ENCODE results near the gene N4BP2. TPM values are rescaled to one million over a fixed set of nuclear protein-coding genes. Genes with fewer than 3 reads are reported as not detected.
"Not testable (repeated sequence)": the region's sequence is repeated elsewhere in the genome, so short reads cannot be mapped to it uniquely, and the experiment has no call there.

N4BP2 gene
- polyA plus RNA-seq, 1 experiment, result 5.7 TPM

GRCh38 chr4:40122941-40123340 lies 66.3 kb downstream of the N4BP2 start:
- Histone ChIP-seq H3K4me3 (ENCODE audit: low read depth, low read length) (no peak overlapping the region), H3K27me3 (ENCODE audit: control insufficient read depth, insufficient read depth, low read length) (no peaks in the 10 kb centered on the region), H3K9me3 (ENCODE audit: control insufficient read depth, insufficient read depth, low read length) (no peaks in the 10 kb centered on the region), H3K27ac (ENCODE audit: low read depth, low read length) (no peak overlapping the region)
- ChIA-PET CTCF (no interaction called here), POLR2A (no interaction called here)
- TF ChIP-seq CTCF (IDR thresholded peaks at IDR 0.05; ENCODE audit: low read depth, low read length), result no peak
- DNase-seq (ENCODE audit: low read depth, low spot score), result no peak

- no peak overlapping the region for H3K4me3 ChIP-seq (ENCODE audit: low read depth, low read length)
- no peak for DNase-seq (ENCODE audit: low read depth, low spot score)
- ChIA-PET POLR2A (no interaction called here), CTCF (interaction anchor here (0.6 kb wide), 1 partner anchor 19 kb away, joined by 4 read pairs; no protein-coding TSS in a partner anchor)
- H3K27me3 ChIP-seq (ENCODE audit: control insufficient read depth, insufficient read depth, low read length), result no peaks in the 10 kb centered on the region
- no peaks in the 10 kb centered on the region for H3K9me3 ChIP-seq (ENCODE audit: control insufficient read depth, insufficient read depth, low read length)
- TF ChIP-seq CTCF (IDR thresholded peaks at IDR 0.05; ENCODE audit: low read depth, low read length), result no peak
- H3K27ac ChIP-seq (ENCODE audit: low read depth, low read length), result no peak overlapping the region
Measured at GRCh38 chr4:40124690-40125089, 68.0 kb downstream of the N4BP2 start.

- ChIA-PET CTCF (interaction anchor here (1.0 to 1.1 kb wide), 2 partner anchors 19 to 179 kb away, joined by 3 to 4 read pairs; no protein-coding TSS in a partner anchor), POLR2A (interaction anchor here (0.5 kb wide), 1 partner anchor 114 kb away, joined by 5 read pairs; no protein-coding TSS in a partner anchor)
- no peaks in the 10 kb centered on the region for H3K9me3 ChIP-seq (ENCODE audit: control insufficient read depth, insufficient read depth, low read length)
- H3K27ac ChIP-seq (ENCODE audit: low read depth, low read length), result no peak overlapping the region
- H3K4me3 ChIP-seq (ENCODE audit: low read depth, low read length), result no peak overlapping the region
- TF ChIP-seq CTCF (IDR thresholded peaks at IDR 0.05; ENCODE audit: low read depth, low read length), result no peak
- DNase-seq (ENCODE audit: low read depth, low spot score), result no peak
- no peaks in the 10 kb centered on the region for H3K27me3 ChIP-seq (ENCODE audit: control insufficient read depth, insufficient read depth, low read length)
Measured at GRCh38 chr4:40130401-40131036, 73.9 kb downstream of the N4BP2 start.

- Histone ChIP-seq H3K27ac (ENCODE audit: low read depth, low read length) (no peak overlapping the region), H3K9me3 (ENCODE audit: control insufficient read depth, insufficient read depth, low read length) (no peaks in the 10 kb centered on the region), H3K27me3 (ENCODE audit: control insufficient read depth, insufficient read depth, low read length) (no peaks in the 10 kb centered on the region), H3K4me3 (ENCODE audit: low read depth, low read length) (no peak overlapping the region)
- TF ChIP-seq CTCF (IDR thresholded peaks at IDR 0.05; ENCODE audit: low read depth, low read length), result no peak
- CTCF ChIA-PET, result interaction anchor here (1.0 kb wide), 1 partner anchor 17 kb away, joined by 3 read pairs; no protein-coding TSS in a partner anchor
- DNase-seq (ENCODE audit: low read depth, low spot score), result no peak
- POLR2A ChIA-PET, result no interaction called here
Measured at GRCh38 chr4:40132816-40133215, 76.2 kb downstream of the N4BP2 start.

GRCh38 chr4:40134206-40134917 lies 77.7 kb downstream of the N4BP2 start:
- CTCF ChIA-PET, result no interaction called here

GRCh38 chr4:40136202-40136601 lies 79.6 kb downstream of the N4BP2 start:
- H3K27me3 ChIP-seq (ENCODE audit: control insufficient read depth, insufficient read depth, low read length); H3K27ac ChIP-seq (ENCODE audit: low read depth, low read length); H3K9me3 ChIP-seq (ENCODE audit: control insufficient read depth, insufficient read depth, low read length); H3K4me3 ChIP-seq (ENCODE audit: low read depth, low read length); POLR2A ChIA-PET; DNase-seq (ENCODE audit: low read depth, low spot score): not testable (repeated sequence)
- CTCF ChIA-PET, result interaction anchor here (1.5 to 1.6 kb wide), 2 partner anchors 181 to 189 kb away, joined by 4 to 7 read pairs; no protein-coding TSS in a partner anchor

More at GRCh38 chr4:40134206-40134917, 77.7 kb downstream of the N4BP2 start:
- TF ChIP-seq CTCF (IDR thresholded peaks at IDR 0.05; ENCODE audit: low read depth, low read length), result no peak
- H3K27me3 ChIP-seq (ENCODE audit: control insufficient read depth, insufficient read depth, low read length), result no peaks in the 10 kb centered on the region
- H3K9me3 ChIP-seq (ENCODE audit: control insufficient read depth, insufficient read depth, low read length), result no peaks in the 10 kb centered on the region
- no peak for DNase-seq (ENCODE audit: low read depth, low spot score)
- POLR2A ChIA-PET, result no interaction called here
- H3K4me3 ChIP-seq (ENCODE audit: low read depth, low read length), result no peak overlapping the region
- H3K27ac ChIP-seq (ENCODE audit: low read depth, low read length), result no peak overlapping the region

Measured in AG04450 (cell line).